Neutrophil (primary cell): ENCODE data around the gene HACE1.
"Not testable (repeated sequence)": the region's sequence is repeated elsewhere in the genome, so short reads cannot be mapped to it uniquely, and the experiment has no call there.

ENCODE experiments used
- H3K27ac ChIP-seq: fragments of 200-600 bp; sonication (generic); 2 replicates; pipeline ENCODE4 v1.5.1; 2016; ENCODE audit warnings: mild to moderate bottlenecking, moderate library complexity
- H3K27me3 ChIP-seq: fragments of 200-600 bp; sonication (generic); 2 replicates; pipeline ENCODE4 v1.6.0; 2016; ENCODE audit warnings: mild to moderate bottlenecking
- H3K36me3 ChIP-seq: fragments of 200-600 bp; sonication (generic); 2 replicates; pipeline ENCODE4 v1.5.1; 2017
- H3K4me1 ChIP-seq, 2 experiments: fragments of 200-600 bp in 1 of 2; sonication (generic) in 1 of 2; 1 replicate in 1 of 2; 2 replicates in 1 of 2; pipeline versions ENCODE4 v1.5.1 to v1.6.1; 2013 to 2016; ENCODE audit warnings: low read depth in 1 of 2, low read length in 1 of 2, mild to moderate bottlenecking in 1 of 2, moderate library complexity in 1 of 2; ENCODE audit not compliant: control insufficient read depth in 1 of 2, insufficient read depth in 1 of 2
- H3K4me3 ChIP-seq, 2 experiments: fragments of 200-600 bp in 1 of 2; sonication (generic) in 1 of 2; 1 replicate in 1 of 2; 2 replicates in 1 of 2; pipeline ENCODE4 v1.5.1; 2013 to 2016; ENCODE audit warnings: low read depth in 1 of 2, low read length in 1 of 2, mild to moderate bottlenecking in 1 of 2, moderate library complexity in 1 of 2
- H3K9me3 ChIP-seq: fragments of 200-600 bp; sonication (generic); 2 replicates; pipeline ENCODE4 v1.5.1; 2016
- CTCF ChIP-seq: fragments of 200-600 bp; sonication (generic); IDR thresholded peaks from 2 replicates; pipeline ENCODE4 v1.5.1; 2016; ENCODE audit warnings: antibody characterized with exemption

Gene HACE1

GRCh38 chr6:104859225-104860146, at the start of gene HACE1:
Gene HACE1 (minus strand): TSS chr6:104859919. CDS start chr6:104859642, 277 bp downstream.
- H3K4me3 ChIP-seq, result peak within 1 kb of the TSS; percentile 72 to 76
- no peak for TF ChIP-seq CTCF
- H3K9me3 ChIP-seq, result no peaks in the 10 kb centered on the region
- H3K27ac ChIP-seq, result no peak within 1 kb of the TSS
- H3K27me3 ChIP-seq, result peaks cover 36% of the 10 kb centered on the region
- peaks cover 8 to 11% of the 10 kb centered on the region in 2 experiments for H3K4me1 ChIP-seq
- H3K36me3 ChIP-seq, result no peaks in the 10 kb centered on the region

- TF ChIP-seq CTCF, result no peak
- no peaks in the 10 kb centered on the region for H3K36me3 ChIP-seq
These were observed 49.3 kb upstream of the HACE1 start for GRCh38 chr6:104908888-104909525.

GRCh38 chr6:104908031-104908887, 48.5 kb upstream of the HACE1 start:
- no peaks in the 10 kb centered on the region for H3K4me1 ChIP-seq
- H3K36me3 ChIP-seq, result no peaks in the 10 kb centered on the region
- no peaks in the 10 kb centered on the region for H3K27me3 ChIP-seq
- H3K4me3 ChIP-seq, result no peak overlapping the region
- H3K9me3 ChIP-seq, result no peaks in the 10 kb centered on the region
- no peak overlapping the region for H3K27ac ChIP-seq
- no peak for TF ChIP-seq CTCF

More at GRCh38 chr6:104908888-104909525, 49.3 kb upstream of the HACE1 start:
- no peaks in the 10 kb centered on the region for H3K4me1 ChIP-seq
- H3K27ac ChIP-seq, result no peak overlapping the region
- no peaks in the 10 kb centered on the region for H3K9me3 ChIP-seq
- no peaks in the 10 kb centered on the region for H3K27me3 ChIP-seq
- no peak overlapping the region for H3K4me3 ChIP-seq

GRCh38 chr6:104898893-104899292, 39.2 kb upstream of the HACE1 start:
- not testable (repeated sequence) for H3K4me1 ChIP-seq, H3K36me3 ChIP-seq, H3K9me3 ChIP-seq, H3K27ac ChIP-seq, H3K27me3 ChIP-seq, H3K4me3 ChIP-seq

GRCh38 chr6:104896914-104897313, 37.2 kb upstream of the HACE1 start:
- Histone ChIP-seq H3K4me3 (no peak overlapping the region), H3K27me3 (peaks cover 13% of the 10 kb centered on the region), H3K4me1 (no peaks in the 10 kb centered on the region), H3K36me3 (no peaks in the 10 kb centered on the region), H3K27ac (no peak overlapping the region), H3K9me3 (no peaks in the 10 kb centered on the region)
- TF ChIP-seq CTCF, result no peak
